Uterus (tissue), 2 donors: Measurements from ENCODE around the gene NDUFS7.

ENCODE experiments used
- POLR2A ChIP-seq, 2 donors: fragments of 450-650 bp; IDR thresholded peaks; one replicate each; pipeline ENCODE4 v1.6.1; 2016; ENCODE audit warnings: antibody characterized with exemption in 2 of 2, mild to moderate bottlenecking in 1 of 2, moderate library complexity in 1 of 2
- TF ChIP-seq, protein P1 (sequence below), 4 experiments: fragments of 200-600 bp in 2 of 4; fragments of 450-650 bp in 2 of 4; sonication (generic) in 2 of 4; IDR thresholded peaks; one replicate each; pipeline ENCODE4 v1.5.1; 2016 to 2019; ENCODE audit warnings: antibody characterized with exemption in 4 of 4, mild to moderate bottlenecking in 2 of 4, moderate library complexity in 1 of 4

DNA sequence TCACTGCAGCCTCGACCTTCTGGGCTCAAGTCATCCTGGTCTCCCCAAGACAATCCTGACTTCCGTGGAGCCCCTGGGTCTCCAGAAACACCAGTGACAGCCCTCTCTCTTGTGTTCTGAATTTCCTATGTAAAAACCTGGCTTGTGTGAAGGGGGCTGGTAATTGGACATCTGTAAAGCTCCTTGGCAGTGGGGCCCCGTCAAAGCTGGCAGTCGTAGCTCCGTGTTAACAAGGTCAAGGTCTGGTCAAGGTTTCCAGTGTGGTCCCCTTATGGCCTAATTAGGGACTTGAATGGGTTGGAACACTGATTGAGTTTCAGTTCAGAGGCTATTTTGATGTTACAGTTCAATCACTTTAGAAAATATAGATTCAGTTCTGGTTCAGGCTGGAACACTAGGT, 32.8 kb upstream of the NDUFS7 start:
- TF ChIP-seq, protein P1, sequence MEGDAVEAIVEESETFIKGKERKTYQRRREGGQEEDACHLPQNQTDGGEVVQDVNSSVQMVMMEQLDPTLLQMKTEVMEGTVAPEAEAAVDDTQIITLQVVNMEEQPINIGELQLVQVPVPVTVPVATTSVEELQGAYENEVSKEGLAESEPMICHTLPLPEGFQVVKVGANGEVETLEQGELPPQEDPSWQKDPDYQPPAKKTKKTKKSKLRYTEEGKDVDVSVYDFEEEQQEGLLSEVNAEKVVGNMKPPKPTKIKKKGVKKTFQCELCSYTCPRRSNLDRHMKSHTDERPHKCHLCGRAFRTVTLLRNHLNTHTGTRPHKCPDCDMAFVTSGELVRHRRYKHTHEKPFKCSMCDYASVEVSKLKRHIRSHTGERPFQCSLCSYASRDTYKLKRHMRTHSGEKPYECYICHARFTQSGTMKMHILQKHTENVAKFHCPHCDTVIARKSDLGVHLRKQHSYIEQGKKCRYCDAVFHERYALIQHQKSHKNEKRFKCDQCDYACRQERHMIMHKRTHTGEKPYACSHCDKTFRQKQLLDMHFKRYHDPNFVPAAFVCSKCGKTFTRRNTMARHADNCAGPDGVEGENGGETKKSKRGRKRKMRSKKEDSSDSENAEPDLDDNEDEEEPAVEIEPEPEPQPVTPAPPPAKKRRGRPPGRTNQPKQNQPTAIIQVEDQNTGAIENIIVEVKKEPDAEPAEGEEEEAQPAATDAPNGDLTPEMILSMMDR (IDR thresholded peaks at IDR 0.05): no peak
- no peak for TF ChIP-seq POLR2A (IDR thresholded peaks at IDR 0.05)
